OCI-LY7 (cell line): ENCODE data around the gene GRK4.

Experiments used
- CTCF ChIP-seq: fragments of 200-600 bp; sonication (generic); conservative IDR thresholded peaks from 2 replicates; pipeline ENCODE4 v1.5.1; 2014; ENCODE audit warnings: mild to moderate bottlenecking, antibody characterized with exemption, low read length, moderate library complexity, mixed read lengths
- EZH2phosphoT487 ChIP-seq: fragments of 200-600 bp; sonication (generic); IDR thresholded peaks from 2 replicates; pipeline ENCODE4 v1.6.1; 2018; ENCODE audit warnings: low read depth, borderline replicate concordance, mild to moderate bottlenecking, mixed run types, antibody characterized with exemption, low read length, moderate library complexity, mixed read lengths

GRCh38 chr4:3029464-3029863 is 66.1 kb downstream of the GRK4 start:
- TF ChIP-seq EZH2phosphoT487, result no peak
- TF ChIP-seq CTCF, result no peak
